Body of pancreas (tissue), 4 donors: ENCODE results near the gene SLC44A1.

Source experiments
- POLR2A ChIP-seq, 3 donors: fragments of 450-650 bp; IDR thresholded peaks; one replicate each; pipeline ENCODE4 v1.6.1; 2016; ENCODE audit warnings: antibody characterized with exemption in 3 of 3, mild to moderate bottlenecking in 2 of 3
- TF ChIP-seq, protein P1 (sequence below), 7 experiments: fragments of 450-650 bp in 4 of 7; fragments of 200-600 bp in 3 of 7; sonication (generic) in 3 of 7; IDR thresholded peaks; one replicate each; pipeline ENCODE4 v1.5.1; 2016 to 2019; ENCODE audit warnings: antibody characterized with exemption in 7 of 7

DNA sequence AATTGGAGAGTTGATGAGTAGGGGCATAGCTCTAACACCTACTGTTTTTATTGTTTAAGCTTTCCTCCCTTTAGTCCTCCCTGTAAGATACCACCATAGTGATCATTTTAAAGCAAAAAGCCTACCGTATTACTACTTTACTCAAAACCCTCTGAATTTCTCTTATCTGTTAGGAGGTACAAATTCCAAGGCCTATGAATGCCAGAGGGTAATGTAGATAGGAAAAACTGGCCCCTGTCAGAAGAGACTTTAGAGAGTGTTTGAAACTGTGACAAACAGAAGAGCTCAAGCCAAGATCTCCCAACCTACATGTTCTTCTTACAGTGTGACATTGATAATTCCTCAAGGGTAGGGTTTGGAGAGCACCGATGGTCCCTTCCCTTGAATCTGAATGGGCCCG is 7.2 kb upstream of the SLC44A1 start:
- TF ChIP-seq, protein P1, sequence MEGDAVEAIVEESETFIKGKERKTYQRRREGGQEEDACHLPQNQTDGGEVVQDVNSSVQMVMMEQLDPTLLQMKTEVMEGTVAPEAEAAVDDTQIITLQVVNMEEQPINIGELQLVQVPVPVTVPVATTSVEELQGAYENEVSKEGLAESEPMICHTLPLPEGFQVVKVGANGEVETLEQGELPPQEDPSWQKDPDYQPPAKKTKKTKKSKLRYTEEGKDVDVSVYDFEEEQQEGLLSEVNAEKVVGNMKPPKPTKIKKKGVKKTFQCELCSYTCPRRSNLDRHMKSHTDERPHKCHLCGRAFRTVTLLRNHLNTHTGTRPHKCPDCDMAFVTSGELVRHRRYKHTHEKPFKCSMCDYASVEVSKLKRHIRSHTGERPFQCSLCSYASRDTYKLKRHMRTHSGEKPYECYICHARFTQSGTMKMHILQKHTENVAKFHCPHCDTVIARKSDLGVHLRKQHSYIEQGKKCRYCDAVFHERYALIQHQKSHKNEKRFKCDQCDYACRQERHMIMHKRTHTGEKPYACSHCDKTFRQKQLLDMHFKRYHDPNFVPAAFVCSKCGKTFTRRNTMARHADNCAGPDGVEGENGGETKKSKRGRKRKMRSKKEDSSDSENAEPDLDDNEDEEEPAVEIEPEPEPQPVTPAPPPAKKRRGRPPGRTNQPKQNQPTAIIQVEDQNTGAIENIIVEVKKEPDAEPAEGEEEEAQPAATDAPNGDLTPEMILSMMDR (IDR thresholded peaks at IDR 0.05), result no peak
- no peak for TF ChIP-seq POLR2A (IDR thresholded peaks at IDR 0.05)
